ENCODE measurements around the gene DTD1.
"Not testable (repeated sequence)": the region's sequence is repeated elsewhere in the genome, so short reads cannot be mapped to it uniquely, and the experiment has no call there.

The DTD1 gene

GRCh38 chr20:18743665-18744440 is 156.0 kb downstream of the DTD1 start:
- peak; percentile 4 for DNase-seq (ENCODE audit: low read depth)

GRCh38 chr20:18747090-18747489 is 159.2 kb downstream of the DTD1 start:
- DNase-seq (ENCODE audit: low read depth) = no peak

GRCh38 chr20:18748987-18749386 is 161.1 kb downstream of the DTD1 start:
- DNase-seq (ENCODE audit: low read depth) = no peak

GRCh38 chr20:18749528-18749927 is 161.7 kb downstream of the DTD1 start:
- DNase-seq (ENCODE audit: low read depth) = no peak

GRCh38 chr20:18750735-18751134 is 162.9 kb downstream of the DTD1 start:
- DNase-seq (ENCODE audit: low read depth) = no peak

- no peak for DNase-seq (ENCODE audit: low read depth)
Observed at GRCh38 chr20:18754030-18754652, 166.3 kb downstream of the DTD1 start.

GRCh38 chr20:18754653-18755045 is 166.8 kb downstream of the DTD1 start:
- DNase-seq (ENCODE audit: low read depth) = no peak

- DNase-seq (ENCODE audit: low read depth) = not testable (repeated sequence)
Observed at GRCh38 chr20:18760852-18761251, 173.0 kb downstream of the DTD1 start.

- DNase-seq (ENCODE audit: low read depth) = no peak
Observed at GRCh38 chr20:18767676-18768075, 179.8 kb downstream of the DTD1 start.

- DNase-seq (ENCODE audit: low read depth) = no peak
Observed at GRCh38 chr20:18773566-18773965, 185.7 kb downstream of the DTD1 start.

GRCh38 chr20:18774207-18774606 is 186.4 kb downstream of the DTD1 start:
- no peak for DNase-seq (ENCODE audit: low read depth)

- no peak for DNase-seq (ENCODE audit: low read depth)
Observed at GRCh38 chr20:18775633-18776032, 187.8 kb downstream of the DTD1 start.

GRCh38 chr20:18778690-18779392 is 191.0 kb downstream of the DTD1 start:
- DNase-seq (ENCODE audit: low read depth) = no peak

- no peak for DNase-seq (ENCODE audit: low read depth)
Observed at GRCh38 chr20:18780385-18781130, 192.7 kb downstream of the DTD1 start.

GRCh38 chr20:18781509-18781908 is 193.7 kb downstream of the DTD1 start:
- DNase-seq (ENCODE audit: low read depth) = no peak

GRCh38 chr20:18783385-18783959 is 195.6 kb downstream of the DTD1 start:
- DNase-seq (ENCODE audit: low read depth) = no peak

GRCh38 chr20:18787046-18787445 is 199.2 kb downstream of the DTD1 start:
- DNase-seq (ENCODE audit: low read depth) = not testable (repeated sequence)

- no peak for DNase-seq (ENCODE audit: low read depth)
Observed at GRCh38 chr20:18788021-18788420, 200.2 kb downstream of the DTD1 start.

GRCh38 chr20:18790787-18791186 is 202.9 kb downstream of the DTD1 start:
- DNase-seq (ENCODE audit: low read depth) = no peak

- peak; percentile 69 for DNase-seq (ENCODE audit: low read depth)
Observed at GRCh38 chr20:18793625-18794427, 206.0 kb downstream of the DTD1 start.

- no peak for DNase-seq (ENCODE audit: low read depth)
Observed at GRCh38 chr20:18794428-18794787, 206.6 kb downstream of the DTD1 start.
